ENCODE results near the gene RASGRF2.
"Not testable (repeated sequence)": the region's sequence is repeated elsewhere in the genome, so short reads cannot be mapped to it uniquely, and the experiment has no call there.

Gene RASGRF2

DNA sequence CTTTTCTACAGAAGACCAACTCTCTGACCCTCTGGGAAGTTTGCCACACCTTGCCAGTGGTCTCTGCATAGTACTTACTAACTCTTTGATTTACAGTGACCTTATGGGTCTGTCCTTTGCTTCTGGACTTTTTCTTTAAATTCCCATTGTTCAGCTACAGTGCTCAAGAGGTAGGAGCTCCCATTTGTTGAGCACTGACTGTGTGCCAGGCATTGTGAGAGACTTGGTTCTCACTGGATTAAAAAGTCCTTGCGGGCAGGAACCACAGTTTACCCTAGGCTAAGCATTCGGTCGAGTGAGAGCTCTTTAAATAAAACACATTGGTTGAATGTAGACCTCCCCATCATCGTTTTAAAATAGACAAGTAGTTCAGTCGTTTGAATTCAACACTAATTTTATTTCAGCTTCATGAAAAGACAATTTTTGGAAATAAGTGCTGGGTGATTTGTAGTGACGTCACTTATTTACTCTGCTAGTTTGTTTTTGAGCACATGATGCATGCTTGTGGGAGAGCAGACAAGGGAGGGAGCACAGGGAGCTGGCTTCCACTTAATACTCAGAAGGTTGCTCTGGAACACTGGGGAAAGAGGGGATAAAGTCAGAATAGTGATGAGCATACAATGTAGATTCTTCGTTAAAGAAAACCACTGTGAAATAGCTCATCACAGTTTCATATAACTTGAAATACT lies 27.1 kb downstream of the RASGRF2 start:
- no peak for DNase-seq

DNA sequence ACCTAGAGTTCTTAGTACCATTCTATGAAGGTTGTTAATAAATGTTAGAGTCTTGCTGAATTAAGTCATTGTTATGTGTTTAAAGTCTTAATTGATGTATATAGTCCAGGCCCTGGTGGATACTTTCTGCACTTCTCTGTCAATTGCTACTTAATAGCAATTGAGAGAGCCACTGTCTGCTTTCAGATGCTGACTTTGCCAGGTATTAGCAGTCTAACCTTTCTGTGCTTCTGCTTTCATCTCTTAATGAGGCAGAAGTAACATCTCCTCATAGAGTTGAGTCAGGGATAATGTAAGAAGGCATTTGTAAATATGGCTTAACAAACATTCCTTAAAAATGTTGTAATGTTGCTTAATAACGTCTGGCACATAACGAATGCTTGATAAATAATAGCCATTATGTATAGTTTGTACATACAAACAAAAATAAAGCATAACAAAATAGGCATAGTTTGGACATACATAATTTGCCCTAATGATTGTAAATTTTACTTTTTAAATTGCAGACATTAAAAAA lies 28.3 kb downstream of the RASGRF2 start:
- no peak for DNase-seq

GRCh38 chr5:80989883-80990282 lies 29.7 kb downstream of the RASGRF2 start:
- DNase-seq: no peak

- no peak for DNase-seq
These were observed 30.4 kb downstream of the RASGRF2 start for GRCh38 chr5:80990527-80990926.

DNA sequence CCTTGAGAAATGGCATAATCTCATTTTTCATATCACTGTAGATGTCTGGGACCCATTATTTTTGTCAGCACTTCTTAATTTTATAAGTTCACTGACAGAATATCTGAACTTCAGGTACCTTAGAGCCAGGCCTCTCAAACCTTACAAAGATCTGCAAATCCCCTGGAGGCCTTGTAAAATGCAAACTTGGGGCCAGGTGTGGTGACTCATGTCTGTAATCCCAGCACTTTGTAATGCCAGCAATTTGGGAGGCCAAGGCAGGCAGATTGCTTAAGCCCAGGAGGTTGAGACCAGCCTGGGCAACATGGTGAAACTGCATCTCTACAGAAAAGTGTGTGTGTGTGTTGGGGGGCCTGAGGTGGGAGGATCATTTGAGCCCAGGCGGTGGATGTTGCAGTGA lies 30.8 kb downstream of the RASGRF2 start:
- no peak for DNase-seq

DNA sequence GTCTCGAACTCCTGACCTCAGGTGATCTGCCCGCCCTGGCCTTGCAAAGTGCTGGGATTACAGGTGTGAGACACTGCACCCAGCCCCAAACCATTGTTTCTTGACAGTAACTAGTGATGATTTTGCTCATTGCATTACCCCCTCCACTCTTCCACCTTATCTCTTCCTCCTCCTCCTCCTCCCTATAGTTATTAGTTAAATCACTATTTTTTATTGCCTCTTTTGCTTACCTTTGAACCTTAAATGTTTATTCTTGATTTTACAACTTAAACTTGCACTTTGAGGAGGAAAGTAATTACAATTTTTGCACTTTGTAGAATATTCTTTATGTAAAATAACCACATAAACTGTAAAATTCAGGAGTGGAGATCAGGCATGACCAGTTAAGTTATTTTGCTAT lies 35.7 kb downstream of the RASGRF2 start:
- DNase-seq: no peak

GRCh38 chr5:80998590-80998979 lies 38.4 kb downstream of the RASGRF2 start:
- DNase-seq: no peak

- no peak for DNase-seq
These were observed 43.7 kb downstream of the RASGRF2 start for GRCh38 chr5:81003811-81004386.

- DNase-seq: no peak
These were observed 45.5 kb downstream of the RASGRF2 start for GRCh38 chr5:81005708-81006107.

GRCh38 chr5:81006231-81006630 lies 46.1 kb downstream of the RASGRF2 start:
- DNase-seq: no peak

DNA sequence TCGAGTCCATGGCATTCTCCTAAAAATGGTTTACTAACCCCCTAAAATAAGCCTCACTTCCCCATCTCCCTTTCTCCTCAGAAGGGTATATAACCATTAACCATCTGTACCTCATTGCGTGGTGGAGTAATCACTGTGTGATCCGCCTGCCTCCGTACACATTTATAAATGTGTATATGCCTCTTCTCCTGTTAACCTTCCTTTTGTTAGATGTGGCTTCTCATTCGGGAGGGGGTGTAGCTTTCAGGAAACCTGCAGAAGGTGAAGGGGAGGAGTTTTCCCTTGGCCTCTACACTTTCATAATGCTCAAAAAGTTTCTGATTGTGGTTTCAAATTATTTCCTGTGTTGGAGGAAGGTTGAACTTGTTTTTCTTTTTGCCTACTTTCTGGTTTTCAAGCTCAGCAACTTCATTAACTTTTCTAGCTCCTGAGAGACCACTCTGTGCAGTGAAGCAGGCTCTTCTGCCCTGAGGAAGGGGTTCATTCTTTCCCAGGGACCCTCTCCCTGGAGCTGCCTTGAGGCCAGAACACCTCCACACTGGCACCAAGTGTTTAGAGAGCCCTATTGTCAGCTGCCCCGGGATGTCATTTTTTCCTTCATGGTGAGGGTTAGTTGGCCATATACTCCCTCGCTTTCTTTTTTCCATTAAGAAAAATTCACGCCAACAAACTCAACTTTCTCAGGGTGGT lies 46.9 kb downstream of the RASGRF2 start:
- DNase-seq: no peak

GRCh38 chr5:81007637-81008027 lies 47.5 kb downstream of the RASGRF2 start:
- DNase-seq: no peak

- no peak for DNase-seq
These were observed 50.4 kb downstream of the RASGRF2 start for GRCh38 chr5:81010336-81011169.

- DNase-seq: no peak
These were observed 54.2 kb downstream of the RASGRF2 start for GRCh38 chr5:81014348-81014747.

DNA sequence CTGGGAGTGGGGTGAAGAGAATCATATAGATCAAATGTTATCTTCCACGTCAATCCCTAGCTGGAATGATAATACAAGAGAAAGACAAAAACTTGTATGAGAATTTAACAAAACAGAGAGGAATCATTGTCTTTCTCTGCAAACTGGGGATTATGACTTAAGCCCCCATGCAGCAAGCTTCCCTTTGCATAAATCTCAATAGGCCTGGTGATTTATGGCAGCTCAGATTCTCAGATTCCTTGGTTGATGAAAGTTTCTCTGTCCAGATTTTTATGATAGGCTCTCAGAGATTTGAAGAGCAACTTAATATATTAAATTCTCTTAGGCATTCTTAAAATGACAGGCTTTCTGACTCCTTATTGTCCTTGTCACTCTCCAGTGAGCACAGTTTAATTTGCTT lies 56.0 kb downstream of the RASGRF2 start:
- no peak for DNase-seq

GRCh38 chr5:81017320-81017719 lies 57.2 kb downstream of the RASGRF2 start:
- DNase-seq: no peak

DNA sequence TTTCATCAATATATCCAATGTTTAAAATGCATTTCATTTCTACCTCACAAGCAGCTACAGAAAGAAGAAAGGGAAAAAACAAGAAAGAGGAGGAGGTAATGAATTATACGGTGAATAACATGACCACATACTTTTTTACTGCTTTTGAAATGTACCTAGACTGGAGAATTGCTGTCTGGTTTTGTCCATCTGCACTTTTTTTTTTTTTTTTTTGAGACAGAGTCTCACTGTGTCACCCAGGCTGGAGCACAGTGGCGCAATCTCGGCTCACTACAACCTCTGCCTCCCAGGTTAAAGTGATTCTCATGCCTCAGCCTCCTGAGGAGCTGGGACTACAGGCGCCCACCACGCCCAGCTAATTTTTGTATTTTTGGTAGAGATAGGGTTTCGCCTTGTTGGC lies 58.4 kb downstream of the RASGRF2 start:
- DNase-seq: not testable (repeated sequence)

DNA sequence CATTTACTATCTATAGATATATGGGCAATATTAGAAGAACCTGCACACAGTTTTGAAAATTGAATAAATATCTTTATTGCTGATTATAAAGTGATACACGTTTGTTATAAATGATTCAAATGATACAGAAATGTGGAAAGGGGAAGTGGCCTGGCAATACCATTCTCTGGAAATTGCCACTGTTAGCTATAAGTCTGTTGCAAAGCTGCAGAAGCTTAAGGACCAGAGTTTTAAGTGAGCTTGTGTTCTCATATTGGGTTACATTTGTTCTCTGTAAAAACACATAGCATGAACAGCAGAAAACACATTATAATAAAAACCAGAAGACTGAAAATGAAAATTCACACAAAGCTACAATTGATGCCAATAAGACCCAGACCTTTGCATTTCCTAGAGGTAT lies 59.6 kb downstream of the RASGRF2 start:
- DNase-seq: no peak

- no peak for DNase-seq
These were observed 60.5 kb downstream of the RASGRF2 start for GRCh38 chr5:81020478-81021167.

GRCh38 chr5:81021486-81021885 lies 61.3 kb downstream of the RASGRF2 start:
- DNase-seq: no peak

DNA sequence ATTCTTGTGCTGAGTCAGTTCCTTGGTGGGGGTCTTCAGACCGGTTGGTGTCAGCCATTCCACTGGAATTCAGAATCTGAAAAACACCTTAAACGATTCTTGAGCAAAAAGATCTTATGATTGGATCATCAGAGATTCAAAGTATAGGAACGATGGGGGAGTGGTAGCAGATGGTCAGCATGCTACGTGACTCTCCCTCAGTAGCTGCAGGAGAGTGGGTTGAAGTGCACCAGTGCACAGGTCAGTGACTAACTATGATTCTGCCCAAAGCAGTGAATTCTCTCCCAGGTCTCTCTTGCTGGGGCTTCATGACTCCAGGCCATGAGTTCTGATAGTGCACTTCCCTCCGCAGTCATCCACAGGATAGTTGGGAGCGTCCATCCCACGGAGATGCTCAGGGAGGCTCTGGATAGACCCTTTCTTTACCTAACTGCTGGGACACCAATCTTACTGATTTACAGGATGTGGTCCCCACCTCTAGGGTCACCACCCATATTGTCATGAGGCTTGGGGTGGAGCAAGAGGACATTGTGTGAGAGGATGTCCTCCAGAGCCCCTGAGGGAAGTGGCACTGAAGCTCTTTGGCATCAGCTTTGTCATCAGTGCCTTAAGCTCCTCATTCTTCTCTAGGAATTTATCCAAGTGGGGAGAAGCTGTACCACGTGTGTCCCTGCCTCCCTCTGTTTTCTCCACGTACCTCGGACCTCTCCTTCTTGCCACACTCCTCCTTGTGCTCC lies 62.0 kb downstream of the RASGRF2 start:
- DNase-seq: no peak

DNA sequence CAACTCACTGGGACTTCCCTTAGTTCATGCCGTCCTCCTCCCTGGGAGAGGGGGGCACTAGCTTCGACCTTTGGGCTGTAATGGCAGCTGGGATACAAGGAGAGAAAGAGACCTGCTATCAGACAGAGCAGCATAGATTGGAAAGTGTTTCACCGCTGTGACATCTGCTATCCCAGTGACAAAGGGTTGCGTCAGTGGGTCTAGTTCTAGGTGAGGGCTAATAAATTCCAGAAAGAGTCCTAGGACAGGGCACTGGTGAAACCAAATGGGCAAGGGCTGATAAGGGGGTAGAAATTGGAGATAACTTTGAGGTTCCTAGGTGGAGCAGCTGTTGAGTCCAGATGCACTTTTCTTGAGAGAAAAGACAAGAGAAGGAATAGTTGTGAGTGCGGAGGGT lies 62.5 kb downstream of the RASGRF2 start:
- no peak for DNase-seq
